LNCaP clone FGC (cell line): Measurements from ENCODE around the gene CNIH3.

Experiments used
- DNase-seq: peaks from one replicate; pipeline ENCODE4 v3.0.0-alpha.2; 2011; ENCODE audit warnings: low read depth
- H3K4me3 ChIP-seq: 2 replicates; pipeline ENCODE4 v1.5.1; 2011; ENCODE audit warnings: mild to moderate bottlenecking, low read depth, low read length, control low read depth
- TF ChIP-seq, protein P1 (sequence below): IDR thresholded peaks from 2 replicates; pipeline ENCODE4 v1.5.1; 2012; ENCODE audit warnings: mild to moderate bottlenecking; ENCODE audit not compliant: control insufficient read depth, insufficient read depth; ENCODE audit errors: extremely low read depth

The CNIH3 gene

GRCh38 chr1:224585051-224585450 lies 31.1 kb upstream of the CNIH3 start:
- no peak overlapping the region for H3K4me3 ChIP-seq
- TF ChIP-seq, protein P1, sequence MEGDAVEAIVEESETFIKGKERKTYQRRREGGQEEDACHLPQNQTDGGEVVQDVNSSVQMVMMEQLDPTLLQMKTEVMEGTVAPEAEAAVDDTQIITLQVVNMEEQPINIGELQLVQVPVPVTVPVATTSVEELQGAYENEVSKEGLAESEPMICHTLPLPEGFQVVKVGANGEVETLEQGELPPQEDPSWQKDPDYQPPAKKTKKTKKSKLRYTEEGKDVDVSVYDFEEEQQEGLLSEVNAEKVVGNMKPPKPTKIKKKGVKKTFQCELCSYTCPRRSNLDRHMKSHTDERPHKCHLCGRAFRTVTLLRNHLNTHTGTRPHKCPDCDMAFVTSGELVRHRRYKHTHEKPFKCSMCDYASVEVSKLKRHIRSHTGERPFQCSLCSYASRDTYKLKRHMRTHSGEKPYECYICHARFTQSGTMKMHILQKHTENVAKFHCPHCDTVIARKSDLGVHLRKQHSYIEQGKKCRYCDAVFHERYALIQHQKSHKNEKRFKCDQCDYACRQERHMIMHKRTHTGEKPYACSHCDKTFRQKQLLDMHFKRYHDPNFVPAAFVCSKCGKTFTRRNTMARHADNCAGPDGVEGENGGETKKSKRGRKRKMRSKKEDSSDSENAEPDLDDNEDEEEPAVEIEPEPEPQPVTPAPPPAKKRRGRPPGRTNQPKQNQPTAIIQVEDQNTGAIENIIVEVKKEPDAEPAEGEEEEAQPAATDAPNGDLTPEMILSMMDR: no peak
- DNase-seq: no peak

GRCh38 chr1:224587051-224587450 lies 29.1 kb upstream of the CNIH3 start:
- TF ChIP-seq, protein P1: no peak
- no peak overlapping the region for H3K4me3 ChIP-seq
- DNase-seq: no peak

DNA sequence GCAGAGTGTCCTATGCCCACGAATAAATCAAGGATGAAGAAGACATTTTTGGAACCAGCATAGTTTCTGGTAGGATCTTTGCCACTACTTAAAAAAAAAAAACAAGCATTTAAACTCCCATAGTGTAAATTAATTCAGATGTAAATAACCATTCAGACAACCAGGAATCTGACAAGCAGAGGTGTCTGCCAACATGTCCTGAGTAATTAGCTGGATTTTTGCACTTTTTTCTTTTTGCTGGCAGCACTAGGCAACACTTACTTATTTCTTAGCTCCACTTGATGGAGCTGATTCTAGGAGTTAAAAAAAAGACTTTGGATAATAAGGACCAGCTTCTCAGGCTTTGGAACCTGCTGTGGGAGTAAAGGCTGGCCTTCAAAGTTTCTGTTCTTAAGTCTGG lies 27.6 kb upstream of the CNIH3 start:
- DNase-seq: no peak

GRCh38 chr1:224589006-224589405 lies 27.1 kb upstream of the CNIH3 start:
- TF ChIP-seq, protein P1: no peak
- DNase-seq: no peak
- no peak overlapping the region for H3K4me3 ChIP-seq

More for the DNA sequence above, 27.6 kb upstream of the CNIH3 start:
- no peak overlapping the region for H3K4me3 ChIP-seq
- TF ChIP-seq, protein P1: no peak

- no peak overlapping the region for H3K4me3 ChIP-seq
- TF ChIP-seq, protein P1: no peak
- no peak for DNase-seq
Observed at GRCh38 chr1:224591326-224591725, 24.8 kb upstream of the CNIH3 start.

DNA sequence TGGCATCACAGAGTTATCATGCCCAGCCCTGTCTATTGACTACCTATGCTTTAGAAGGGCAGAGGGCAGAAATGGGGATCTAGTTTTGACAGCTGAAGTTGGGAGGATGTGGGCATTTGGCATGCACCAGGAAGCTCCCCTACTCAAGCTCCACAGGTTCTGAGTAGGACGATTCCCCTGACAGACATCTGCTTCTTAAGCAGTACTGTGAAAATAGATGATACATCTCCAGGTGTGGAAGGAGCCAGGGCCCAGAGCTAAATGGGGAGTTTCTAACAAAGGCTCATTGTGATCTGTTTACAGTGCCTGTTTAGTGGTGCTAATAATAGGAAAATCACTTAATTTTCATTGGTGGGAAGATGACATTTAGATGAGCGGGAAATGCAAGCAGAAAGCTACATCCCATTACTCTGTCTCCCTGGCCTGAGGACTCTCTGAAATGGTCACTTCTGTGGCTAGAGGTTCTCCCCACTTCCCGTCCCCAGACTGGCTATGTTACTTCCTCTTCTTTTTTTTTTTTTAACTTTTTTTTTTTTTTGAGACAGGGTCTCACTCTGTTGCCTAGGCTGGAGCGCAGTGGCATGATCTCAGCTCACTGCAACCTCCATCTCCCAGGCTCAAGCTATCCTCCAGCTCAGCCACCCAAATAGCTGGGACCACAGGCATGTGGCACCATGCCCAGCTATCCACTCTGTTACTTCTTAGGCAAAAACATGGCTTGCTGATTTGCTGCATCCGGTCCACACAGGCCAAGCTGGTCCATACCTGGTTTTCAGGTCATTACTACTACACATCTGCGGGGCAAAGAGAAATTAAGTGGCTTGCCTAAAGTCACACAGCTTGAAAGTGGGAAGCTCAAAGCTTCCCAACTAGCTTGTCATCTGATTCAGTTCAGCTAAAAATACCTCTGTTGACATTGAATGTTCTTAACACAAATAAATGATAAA lies 23.2 kb upstream of the CNIH3 start:
- TF ChIP-seq, protein P1: no peak
- H3K4me3 ChIP-seq: no peak overlapping the region
- DNase-seq: no peak
